ENCODE data around the gene ZFYVE19. TPM values are rescaled to one million over a fixed set of nuclear protein-coding genes. Genes with fewer than 3 reads are reported as not detected.

Gene ZFYVE19
- polyA plus RNA-seq, 3 donors: 8.2 to 62.9 (median 10.3) TPM

GRCh38 chr15:40759961-40760360 is 46.9 kb upstream of the ZFYVE19 start:
- Histone ChIP-seq H3K9ac (ENCODE audit: insufficient read depth, low read length, poor library complexity, severe bottlenecking) (no peak overlapping the region), H3K4me1 (ENCODE audit: control insufficient read depth in 1 of 2, insufficient read depth in 2 of 2, low read length in 2 of 2) (peaks cover 29 to 32% of the 10 kb centered on the region in 2 donors), H3K79me2 (ENCODE audit: insufficient read depth, low read length) (peaks cover under 1% of the 10 kb centered on the region), H3K9me3 (replicated peaks in 1 of 2; ENCODE audit: control insufficient read depth in 1 of 2, insufficient read depth in 1 of 2, low read length in 2 of 2) (no peaks in the 10 kb centered on the region), H2AFZ (ENCODE audit: insufficient read depth, low read depth, low read length, poor library complexity, severe bottlenecking) (no peak overlapping the region), H3K27ac (ENCODE audit: low read depth in 1 of 2, low read length in 2 of 2) (no peak overlapping the region), H4K20me1 (ENCODE audit: insufficient read depth, low read length) (no peaks in the 10 kb centered on the region), H3K27me3 (ENCODE audit: control insufficient read depth in 2 of 2, insufficient read depth in 2 of 2, low read length in 2 of 2) (no peaks in the 10 kb centered on the region), H3K4me3 (replicated peaks in 1 of 3; ENCODE audit: low read depth in 2 of 3, low read length in 3 of 3) (no peak overlapping the region), H3K36me3 (replicated peaks in 1 of 2; ENCODE audit: control insufficient read depth in 1 of 2, insufficient read depth in 2 of 2, low read length in 2 of 2) (no peaks in the 10 kb centered on the region), H3K4me2 (replicated peaks; ENCODE audit: extremely low read depth, low read length, poor library complexity, severe bottlenecking) (no peak overlapping the region)
- Mint-ChIP-seq H3K9me3 (no peaks in the 10 kb centered on the region), H3K4me1 (peaks cover 21% of the 10 kb centered on the region), H3K4me3 (no peak overlapping the region), H3K27ac (no peak overlapping the region), H3K36me3 (no peaks in the 10 kb centered on the region), H3K27me3 (ENCODE audit: low read depth in 3 of 3) (peaks cover 0 to 12% (median 11%) of the 10 kb centered on the region in 3 donors)
- 94% methylated on average over 5 of the region's 5 CpGs for WGBS (ENCODE audit: insufficient coverage)
- DNase-seq: no peak
- no peak for TF ChIP-seq CTCF (IDR thresholded peaks at IDR 0.05)
- intact Hi-C loops (cut with micrococcal nuclease): loop anchor here (2.0 to 10.0 kb wide), 6 partner anchors 45 to 195 kb away; partner anchors contain the start of genes DNAJC17 (in 2 of the 2), RAD51 (in 2 of the 2), ZFYVE19 (in 2 of the 2) and CCDC32 (in 1 of the 2)

GRCh38 chr15:40762919-40763800 is 43.7 kb upstream of the ZFYVE19 start:
- H3K9me3 ChIP-seq (replicated peaks in 1 of 2; ENCODE audit: control insufficient read depth in 1 of 2, insufficient read depth in 1 of 2, low read length in 2 of 2): no peaks in the 10 kb centered on the region
- Mint-ChIP-seq H3K27ac (peak overlapping the region; percentile 31 to 88 (median 80)), H3K27me3 (ENCODE audit: low read depth in 3 of 3) (peaks cover 2 to 12% (median 11%) of the 10 kb centered on the region in 3 donors)

More at GRCh38 chr15:40762919-40763800, 43.7 kb upstream of the ZFYVE19 start:
- peaks cover 6 to 15% of the 10 kb centered on the region in 2 donors for H3K36me3 Mint-ChIP-seq
- peaks cover 31% of the 10 kb centered on the region for H3K4me1 Mint-ChIP-seq
- WGBS (ENCODE audit: insufficient coverage): 26% methylated on average over 42 of the region's 55 CpGs
- H3K4me2 ChIP-seq (replicated peaks; ENCODE audit: extremely low read depth, low read length, poor library complexity, severe bottlenecking): peak overlapping the region; percentile 95
- H3K4me3 Mint-ChIP-seq: peak overlapping the region; percentile 85 to 91
- peak in 2 of 3 donors; percentile 13 to 34 for DNase-seq
- peak overlapping the region; percentile 59 to 89 (median 62) for H3K4me3 ChIP-seq (replicated peaks in 1 of 3; ENCODE audit: low read depth in 2 of 3, low read length in 3 of 3)
- no peaks in the 10 kb centered on the region for H3K79me2 ChIP-seq (ENCODE audit: insufficient read depth, low read length)
- H3K9ac ChIP-seq (ENCODE audit: insufficient read depth, low read length, poor library complexity, severe bottlenecking): peak overlapping the region; percentile 68
- peak overlapping the region; percentile 50 to 82 for H3K27ac ChIP-seq (ENCODE audit: low read depth in 1 of 2, low read length in 2 of 2)
- H3K9me3 Mint-ChIP-seq: no peaks in the 10 kb centered on the region
- intact Hi-C loops (cut with micrococcal nuclease): loop anchor here in 1 of 2 donors (10.0 kb wide), 1 partner anchor 68 kb away; the partner anchor contains the start of gene RAD51
- H3K4me1 ChIP-seq (ENCODE audit: control insufficient read depth in 1 of 2, insufficient read depth in 2 of 2, low read length in 2 of 2): peaks cover 34 to 38% of the 10 kb centered on the region in 2 donors
- no peaks in the 10 kb centered on the region for H4K20me1 ChIP-seq (ENCODE audit: insufficient read depth, low read length)
- TF ChIP-seq CTCF (IDR thresholded peaks at IDR 0.05): no peak
- no peaks in the 10 kb centered on the region for H3K27me3 ChIP-seq (ENCODE audit: control insufficient read depth in 2 of 2, insufficient read depth in 2 of 2, low read length in 2 of 2)
- H3K36me3 ChIP-seq (replicated peaks in 1 of 2; ENCODE audit: control insufficient read depth in 1 of 2, insufficient read depth in 2 of 2, low read length in 2 of 2): peaks cover 14 to 18% of the 10 kb centered on the region in 2 donors
- peak overlapping the region; percentile 94 for H2AFZ ChIP-seq (ENCODE audit: insufficient read depth, low read depth, low read length, poor library complexity, severe bottlenecking)

All from CD14-positive monocyte (primary cell).